Activated naive CD4-positive, alpha-beta T cell treated with anti-CD3 and anti-CD28 coated beads, Interleukin-2, amount 10 ng/mL, durations not matched to agents 7 days and 5 days (primary cell): ENCODE measurements around the gene ARMC6.

Source experiments
- CTCF ChIA-PET: fragments of 350-600 bp; sonication (Branson Sonifier 250); formaldehyde crosslinking; loops from one replicate; lab custom pipeline; 2021; ENCODE audit warnings: antibody characterized with exemption; lab: Charles Lee
- DNase-seq: peaks from one replicate; pipeline ENCODE4 v3.0.0-alpha.2; 2020
- H3K27ac Mint-ChIP-seq: one replicate; pipeline ENCODE4 v1.8.0; 2021; ENCODE audit warnings: mild to moderate bottlenecking, moderate library complexity, mixed read lengths
- H3K27me3 Mint-ChIP-seq: one replicate; pipeline ENCODE4 v1.8.0; 2021; ENCODE audit warnings: mild to moderate bottlenecking, mixed read lengths
- H3K36me3 Mint-ChIP-seq: one replicate; pipeline ENCODE4 v1.8.0; 2021; ENCODE audit warnings: mixed read lengths
- H3K4me1 Mint-ChIP-seq: one replicate; pipeline ENCODE4 v1.8.0; 2021; ENCODE audit warnings: mixed read lengths
- H3K4me3 Mint-ChIP-seq: one replicate; pipeline ENCODE4 v1.8.0; 2021; ENCODE audit warnings: mild to moderate bottlenecking, moderate library complexity, mixed read lengths
- H3K9me3 Mint-ChIP-seq: one replicate; pipeline ENCODE4 v1.8.0; 2021; ENCODE audit warnings: mixed read lengths

ARMC6 gene

GRCh38 chr19:19032420-19033175 is 805 bp upstream of the ARMC6 start:
- Mint-ChIP-seq H3K4me1 (peaks cover 45% of the 10 kb centered on the region), H3K27me3 (no peaks in the 10 kb centered on the region), H3K9me3 (no peaks in the 10 kb centered on the region), H3K4me3 (peak overlapping the region; percentile 96), H3K36me3 (peaks cover 38% of the 10 kb centered on the region), H3K27ac (peak overlapping the region; percentile 93)
- DNase-seq, result peak; percentile 93
- CTCF ChIA-PET, result no interaction called here

GRCh38 chr19:19033176-19033425 is 302 bp upstream of the ARMC6 start:
- CTCF ChIA-PET, result no interaction called here
- Mint-ChIP-seq H3K4me1 (peaks cover 45% of the 10 kb centered on the region), H3K9me3 (no peaks in the 10 kb centered on the region), H3K36me3 (peaks cover 37% of the 10 kb centered on the region), H3K4me3 (peak overlapping the region; percentile 96), H3K27ac (peak overlapping the region; percentile 93), H3K27me3 (no peaks in the 10 kb centered on the region)
- DNase-seq, result no peak

GRCh38 chr19:19034204-19034624 is 811 bp downstream of the ARMC6 start:
- Mint-ChIP-seq H3K9me3 (no peaks in the 10 kb centered on the region), H3K27ac (peak overlapping the region; percentile 91), H3K36me3 (peaks cover 37% of the 10 kb centered on the region), H3K4me3 (peak overlapping the region; percentile 77), H3K4me1 (peaks cover 42% of the 10 kb centered on the region), H3K27me3 (no peaks in the 10 kb centered on the region)
- peak; percentile 87 for DNase-seq
- CTCF ChIA-PET, result no interaction called here

- Mint-ChIP-seq H3K27me3 (no peaks in the 10 kb centered on the region), H3K36me3 (peaks cover 32% of the 10 kb centered on the region), H3K4me1 (peaks cover 29% of the 10 kb centered on the region), H3K27ac (peak overlapping the region; percentile 70), H3K4me3 (no peak overlapping the region), H3K9me3 (no peaks in the 10 kb centered on the region)
- CTCF ChIA-PET, result interaction anchor here (1.5 to 1.6 kb wide), 2 partner anchors 96 to 135 kb away, joined by 3 to 4 read pairs; no protein-coding TSS in a partner anchor
- DNase-seq, result peak; percentile 32
Measured at GRCh38 chr19:19039901-19040300, 6.5 kb downstream of the ARMC6 start.

- peaks cover 24% of the 10 kb centered on the region for H3K4me1 Mint-ChIP-seq
- no peak overlapping the region for H3K4me3 Mint-ChIP-seq
- H3K27ac Mint-ChIP-seq, result peak overlapping the region; percentile 70
- H3K36me3 Mint-ChIP-seq, result peaks cover 36% of the 10 kb centered on the region
- CTCF ChIA-PET, result interaction anchor here (1.5 kb wide), 1 partner anchor 135 kb away, joined by 4 read pairs; no protein-coding TSS in a partner anchor
- no peak for DNase-seq
- H3K27me3 Mint-ChIP-seq, result no peaks in the 10 kb centered on the region
- H3K9me3 Mint-ChIP-seq, result no peaks in the 10 kb centered on the region
Measured at GRCh38 chr19:19040417-19040816, 7.0 kb downstream of the ARMC6 start.

- Mint-ChIP-seq H3K9me3 (no peaks in the 10 kb centered on the region), H3K36me3 (peaks cover 31% of the 10 kb centered on the region), H3K27ac (no peak overlapping the region), H3K27me3 (no peaks in the 10 kb centered on the region), H3K4me1 (peaks cover 15% of the 10 kb centered on the region), H3K4me3 (no peak overlapping the region)
- no peak for DNase-seq
- CTCF ChIA-PET, result no interaction called here
Measured at GRCh38 chr19:19042732-19043280, 9.4 kb downstream of the ARMC6 start.

GRCh38 chr19:19043481-19043880 is 10.1 kb downstream of the ARMC6 start:
- Mint-ChIP-seq H3K36me3 (peaks cover 29% of the 10 kb centered on the region), H3K27ac (no peak overlapping the region), H3K4me3 (no peak overlapping the region), H3K27me3 (no peaks in the 10 kb centered on the region), H3K4me1 (peaks cover 15% of the 10 kb centered on the region), H3K9me3 (no peaks in the 10 kb centered on the region)
- CTCF ChIA-PET, result no interaction called here
- no peak for DNase-seq

GRCh38 chr19:19043881-19044280 is 10.5 kb downstream of the ARMC6 start:
- no peak overlapping the region for H3K4me3 Mint-ChIP-seq
- H3K36me3 Mint-ChIP-seq, result peaks cover 31% of the 10 kb centered on the region
- no peak overlapping the region for H3K27ac Mint-ChIP-seq
- peaks cover 15% of the 10 kb centered on the region for H3K4me1 Mint-ChIP-seq
- no peaks in the 10 kb centered on the region for H3K27me3 Mint-ChIP-seq
- DNase-seq, result no peak
- H3K9me3 Mint-ChIP-seq, result no peaks in the 10 kb centered on the region
- CTCF ChIA-PET, result no interaction called here

GRCh38 chr19:19049406-19049805 is 16.0 kb downstream of the ARMC6 start:
- no peaks in the 10 kb centered on the region for H3K9me3 Mint-ChIP-seq
- DNase-seq, result no peak
- no peak overlapping the region for H3K4me3 Mint-ChIP-seq
- no peaks in the 10 kb centered on the region for H3K27me3 Mint-ChIP-seq
- peaks cover 34% of the 10 kb centered on the region for H3K36me3 Mint-ChIP-seq
- H3K27ac Mint-ChIP-seq, result no peak overlapping the region
- CTCF ChIA-PET, result interaction anchor here (1.4 kb wide), 1 partner anchor 97 kb away, joined by 3 read pairs; no protein-coding TSS in a partner anchor
- no peaks in the 10 kb centered on the region for H3K4me1 Mint-ChIP-seq

GRCh38 chr19:19050104-19050503 is 16.7 kb downstream of the ARMC6 start:
- CTCF ChIA-PET, result interaction anchor here (1.2 to 3.2 kb wide), 3 partner anchors 96 to 141 kb away, joined by 3 to 15 read pairs (median 3); no protein-coding TSS in a partner anchor
- Mint-ChIP-seq H3K4me1 (no peaks in the 10 kb centered on the region), H3K27ac (no peak overlapping the region), H3K27me3 (no peaks in the 10 kb centered on the region), H3K36me3 (peaks cover 33% of the 10 kb centered on the region), H3K4me3 (no peak overlapping the region), H3K9me3 (no peaks in the 10 kb centered on the region)
- DNase-seq, result no peak

GRCh38 chr19:19050731-19051130 is 17.3 kb downstream of the ARMC6 start:
- Mint-ChIP-seq H3K27me3 (no peaks in the 10 kb centered on the region), H3K36me3 (peaks cover 31% of the 10 kb centered on the region), H3K9me3 (no peaks in the 10 kb centered on the region), H3K4me3 (no peak overlapping the region), H3K4me1 (no peaks in the 10 kb centered on the region), H3K27ac (no peak overlapping the region)
- DNase-seq, result no peak
- CTCF ChIA-PET, result interaction anchor here (1.1 to 3.2 kb wide), 5 partner anchors 65 to 174 kb away, joined by 3 to 15 read pairs (median 4); no protein-coding TSS in a partner anchor

GRCh38 chr19:19051478-19052213 is 18.2 kb downstream of the ARMC6 start:
- no peak overlapping the region for H3K27ac Mint-ChIP-seq
- no peaks in the 10 kb centered on the region for H3K4me1 Mint-ChIP-seq
- no peak overlapping the region for H3K4me3 Mint-ChIP-seq
- CTCF ChIA-PET, result interaction anchor here (0.6 to 3.2 kb wide), 5 partner anchors 64 to 173 kb away, joined by 3 to 15 read pairs (median 4); no protein-coding TSS in a partner anchor
- no peaks in the 10 kb centered on the region for H3K27me3 Mint-ChIP-seq
- peaks cover 31% of the 10 kb centered on the region for H3K36me3 Mint-ChIP-seq
- DNase-seq, result no peak
- H3K9me3 Mint-ChIP-seq, result no peaks in the 10 kb centered on the region

GRCh38 chr19:19052921-19053320 is 19.5 kb downstream of the ARMC6 start:
- DNase-seq, result no peak
- no peaks in the 10 kb centered on the region for H3K4me1 Mint-ChIP-seq
- peaks cover 25% of the 10 kb centered on the region for H3K36me3 Mint-ChIP-seq
- H3K9me3 Mint-ChIP-seq, result no peaks in the 10 kb centered on the region
- no peaks in the 10 kb centered on the region for H3K27me3 Mint-ChIP-seq
- H3K4me3 Mint-ChIP-seq, result no peak overlapping the region
- CTCF ChIA-PET, result interaction anchor here (0.8 to 3.2 kb wide), 5 partner anchors 12 to 122 kb away, joined by 3 to 15 read pairs (median 4); no protein-coding TSS in a partner anchor
- no peak overlapping the region for H3K27ac Mint-ChIP-seq
